Measurements from ENCODE around the gene PDE4D.

Gene PDE4D

DNA sequence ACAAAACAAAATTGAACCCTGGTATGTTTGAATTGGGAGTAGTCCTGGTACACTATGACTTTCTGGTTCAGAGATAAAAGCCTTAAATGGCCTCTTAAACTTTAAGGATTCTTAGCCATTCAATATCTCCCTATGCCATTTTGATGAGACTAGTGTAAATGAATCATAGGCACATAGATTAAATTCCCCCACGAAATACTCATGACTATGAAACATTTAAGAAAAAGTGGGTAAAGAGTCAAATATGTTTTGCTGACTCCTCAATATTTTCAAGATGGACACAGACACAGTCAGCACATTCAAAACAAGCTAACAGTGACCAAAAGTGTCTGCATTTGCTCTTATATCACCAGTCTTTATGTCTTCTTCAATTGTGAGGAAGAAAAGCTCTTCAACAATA lies 278.3 kb downstream of the PDE4D start:
- peak overlapping the region; percentile 74 for H2AFZ ChIP-seq (ENCODE audit: low read length, unreplicated experiment)
- peaks cover 27% of the 10 kb centered on the region for H3K4me1 ChIP-seq (ENCODE audit: control insufficient read depth, insufficient read depth, low read length, unreplicated experiment)
- no peaks in the 10 kb centered on the region for H3K79me2 ChIP-seq (ENCODE audit: control insufficient read depth, insufficient read depth, low read length, unreplicated experiment)
- H3K4me3 ChIP-seq (ENCODE audit: low read depth, low read length): no peak overlapping the region
- H3K36me3 ChIP-seq (ENCODE audit: insufficient read depth, low read length): no peaks in the 10 kb centered on the region
- H3K27ac ChIP-seq (ENCODE audit: low read depth, low read length): peak overlapping the region; percentile 25
- H3K27me3 ChIP-seq (ENCODE audit: insufficient read depth, low read length): no peaks in the 10 kb centered on the region

DNA sequence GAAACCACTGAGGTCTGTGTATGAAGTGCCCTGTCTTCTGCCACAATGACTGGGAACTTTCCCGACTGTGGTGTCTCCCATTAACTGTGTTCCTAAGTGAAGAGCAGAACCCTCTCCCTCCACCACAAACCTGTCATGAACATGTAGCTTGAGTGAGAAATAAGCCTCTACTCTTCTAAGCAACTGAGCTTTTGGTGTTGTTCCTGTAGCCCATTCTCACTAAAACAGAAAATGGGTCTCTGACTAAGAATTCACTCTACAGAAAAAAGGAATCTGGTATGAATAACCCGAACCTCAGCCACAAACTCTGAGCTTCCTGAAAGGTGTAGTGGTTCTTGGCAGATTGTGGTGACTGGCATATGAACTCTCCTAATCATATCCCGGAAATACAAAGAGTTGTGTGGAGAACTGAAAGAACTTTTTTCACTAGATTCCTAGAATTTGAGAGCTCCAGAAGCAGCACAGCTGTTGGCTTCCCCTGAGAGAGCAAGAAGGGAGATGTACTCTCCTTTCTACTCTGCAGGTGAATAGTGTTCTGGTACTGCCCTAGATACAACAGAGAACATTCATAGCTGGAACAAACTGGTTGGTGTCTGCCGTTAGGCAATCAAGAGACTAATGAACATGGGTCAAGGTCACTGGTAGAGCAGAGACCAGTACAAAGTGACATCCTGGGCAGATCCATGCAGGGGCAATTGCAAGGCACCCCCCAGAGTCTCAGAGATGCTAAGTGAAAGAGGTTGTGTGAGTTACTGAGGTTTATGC lies 283.8 kb downstream of the PDE4D start:
- no peaks in the 10 kb centered on the region for H3K79me2 ChIP-seq (ENCODE audit: control insufficient read depth, insufficient read depth, low read length, unreplicated experiment)
- no peak overlapping the region for H2AFZ ChIP-seq (ENCODE audit: low read length, unreplicated experiment)
- no peaks in the 10 kb centered on the region for H3K27me3 ChIP-seq (ENCODE audit: insufficient read depth, low read length)
- H3K27ac ChIP-seq (ENCODE audit: low read depth, low read length): no peak overlapping the region
- no peak overlapping the region for H3K4me3 ChIP-seq (ENCODE audit: low read depth, low read length)
- H3K4me1 ChIP-seq (ENCODE audit: control insufficient read depth, insufficient read depth, low read length, unreplicated experiment): peaks cover 13% of the 10 kb centered on the region
- no peaks in the 10 kb centered on the region for H3K36me3 ChIP-seq (ENCODE audit: insufficient read depth, low read length)

DNA sequence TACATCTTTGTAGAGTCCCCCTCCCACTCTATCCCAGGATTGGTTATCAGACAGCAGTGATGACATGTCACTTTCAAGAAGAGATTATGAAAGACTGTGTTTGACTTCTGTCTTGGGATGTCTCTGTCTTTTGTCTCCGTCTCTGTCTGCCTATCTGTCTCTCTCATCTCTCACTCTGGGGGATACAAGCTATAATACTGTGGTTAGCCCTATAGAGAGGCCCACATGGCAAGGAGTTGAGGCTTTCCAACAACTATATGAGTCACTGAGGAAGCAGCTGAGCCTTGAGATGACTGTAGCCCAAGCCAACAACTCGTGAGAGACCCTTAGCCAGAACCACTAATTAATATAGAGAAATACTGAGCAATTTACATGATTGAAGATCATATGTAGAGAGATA lies 284.8 kb downstream of the PDE4D start:
- H3K79me2 ChIP-seq (ENCODE audit: control insufficient read depth, insufficient read depth, low read length, unreplicated experiment): no peaks in the 10 kb centered on the region
- H3K4me1 ChIP-seq (ENCODE audit: control insufficient read depth, insufficient read depth, low read length, unreplicated experiment): peaks cover 4% of the 10 kb centered on the region
- no peak overlapping the region for H3K4me3 ChIP-seq (ENCODE audit: low read depth, low read length)
- no peaks in the 10 kb centered on the region for H3K27me3 ChIP-seq (ENCODE audit: insufficient read depth, low read length)
- no peak overlapping the region for H3K27ac ChIP-seq (ENCODE audit: low read depth, low read length)
- H2AFZ ChIP-seq (ENCODE audit: low read length, unreplicated experiment): no peak overlapping the region
- H3K36me3 ChIP-seq (ENCODE audit: insufficient read depth, low read length): no peaks in the 10 kb centered on the region

DNA sequence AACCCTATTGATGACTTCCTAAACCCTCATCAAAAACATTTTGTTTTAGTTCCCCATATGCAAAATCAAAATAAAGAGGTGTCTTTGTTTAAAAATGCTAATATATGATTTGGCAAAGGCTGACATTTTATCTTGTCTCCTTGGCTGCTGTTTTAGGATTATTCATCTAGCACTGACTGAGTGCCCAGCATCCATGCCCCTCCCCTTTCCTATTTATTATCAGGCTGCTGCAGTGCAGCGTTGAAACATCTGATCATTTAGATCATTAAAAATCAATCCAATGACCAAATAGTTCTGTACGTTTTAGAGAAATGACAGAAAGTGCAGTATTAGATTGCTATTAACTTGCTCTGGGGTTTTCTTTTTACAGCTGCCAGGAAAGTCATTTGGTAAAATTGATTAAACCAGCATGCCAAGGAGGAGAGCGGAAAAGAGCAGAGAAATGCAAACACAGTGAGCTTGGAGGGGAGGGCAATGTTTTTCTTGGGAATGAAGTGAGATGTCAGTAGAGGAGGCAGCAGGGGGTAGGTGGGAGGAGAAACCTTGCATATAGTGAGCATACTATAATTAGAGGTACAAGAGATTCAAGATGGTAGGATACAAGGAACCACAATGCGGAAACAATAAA lies 286.3 kb downstream of the PDE4D start:
- H2AFZ ChIP-seq (ENCODE audit: low read length, unreplicated experiment): no peak overlapping the region
- no peak overlapping the region for H3K27ac ChIP-seq (ENCODE audit: low read depth, low read length)
- no peak overlapping the region for H3K4me3 ChIP-seq (ENCODE audit: low read depth, low read length)
- H3K36me3 ChIP-seq (ENCODE audit: insufficient read depth, low read length): no peaks in the 10 kb centered on the region
- no peaks in the 10 kb centered on the region for H3K79me2 ChIP-seq (ENCODE audit: control insufficient read depth, insufficient read depth, low read length, unreplicated experiment)
- no peaks in the 10 kb centered on the region for H3K27me3 ChIP-seq (ENCODE audit: insufficient read depth, low read length)
- H3K4me1 ChIP-seq (ENCODE audit: control insufficient read depth, insufficient read depth, low read length, unreplicated experiment): peaks cover 4% of the 10 kb centered on the region

GRCh38 chr5:59605915-59606314 lies 287.6 kb downstream of the PDE4D start:
- no peak overlapping the region for H3K4me3 ChIP-seq (ENCODE audit: low read depth, low read length)
- no peaks in the 10 kb centered on the region for H3K79me2 ChIP-seq (ENCODE audit: control insufficient read depth, insufficient read depth, low read length, unreplicated experiment)
- no peaks in the 10 kb centered on the region for H3K27me3 ChIP-seq (ENCODE audit: insufficient read depth, low read length)
- no peaks in the 10 kb centered on the region for H3K36me3 ChIP-seq (ENCODE audit: insufficient read depth, low read length)
- H2AFZ ChIP-seq (ENCODE audit: low read length, unreplicated experiment): no peak overlapping the region
- H3K4me1 ChIP-seq (ENCODE audit: control insufficient read depth, insufficient read depth, low read length, unreplicated experiment): peaks cover 4% of the 10 kb centered on the region
- H3K27ac ChIP-seq (ENCODE audit: low read depth, low read length): no peak overlapping the region

GRCh38 chr5:59604111-59604510 lies 289.4 kb downstream of the PDE4D start:
- Histone ChIP-seq H2AFZ (ENCODE audit: low read length, unreplicated experiment) (no peak overlapping the region), H3K4me1 (ENCODE audit: control insufficient read depth, insufficient read depth, low read length, unreplicated experiment) (peaks cover 4% of the 10 kb centered on the region), H3K27me3 (ENCODE audit: insufficient read depth, low read length) (no peaks in the 10 kb centered on the region), H3K4me3 (ENCODE audit: low read depth, low read length) (no peak overlapping the region), H3K27ac (ENCODE audit: low read depth, low read length) (no peak overlapping the region), H3K79me2 (ENCODE audit: control insufficient read depth, insufficient read depth, low read length, unreplicated experiment) (no peaks in the 10 kb centered on the region), H3K36me3 (ENCODE audit: insufficient read depth, low read length) (no peaks in the 10 kb centered on the region)

DNA sequence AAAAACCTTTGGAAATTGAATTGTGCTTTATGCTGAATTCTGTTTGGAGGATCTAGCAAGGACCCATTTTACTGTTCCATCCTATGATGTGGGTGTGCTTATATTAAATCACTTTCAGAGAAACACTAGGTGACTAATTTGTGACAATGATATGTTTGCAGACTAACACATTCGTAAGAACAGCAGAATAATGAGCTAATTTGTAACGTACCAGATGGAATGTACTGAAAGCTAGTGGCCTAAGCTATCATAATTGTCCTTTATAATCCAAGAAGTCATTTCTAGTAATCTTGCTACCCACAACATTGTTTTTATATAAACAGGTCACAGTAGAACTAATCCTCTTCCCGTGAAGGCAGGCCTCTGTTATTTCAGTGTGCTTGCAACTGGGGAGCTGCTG lies 292.5 kb downstream of the PDE4D start:
- Histone ChIP-seq H3K4me3 (ENCODE audit: low read depth, low read length) (no peak overlapping the region), H2AFZ (ENCODE audit: low read length, unreplicated experiment) (no peak overlapping the region), H3K27ac (ENCODE audit: low read depth, low read length) (no peak overlapping the region), H3K79me2 (ENCODE audit: control insufficient read depth, insufficient read depth, low read length, unreplicated experiment) (no peaks in the 10 kb centered on the region), H3K27me3 (ENCODE audit: insufficient read depth, low read length) (no peaks in the 10 kb centered on the region), H3K4me1 (ENCODE audit: control insufficient read depth, insufficient read depth, low read length, unreplicated experiment) (peaks cover 9% of the 10 kb centered on the region), H3K36me3 (ENCODE audit: insufficient read depth, low read length) (no peaks in the 10 kb centered on the region)

DNA sequence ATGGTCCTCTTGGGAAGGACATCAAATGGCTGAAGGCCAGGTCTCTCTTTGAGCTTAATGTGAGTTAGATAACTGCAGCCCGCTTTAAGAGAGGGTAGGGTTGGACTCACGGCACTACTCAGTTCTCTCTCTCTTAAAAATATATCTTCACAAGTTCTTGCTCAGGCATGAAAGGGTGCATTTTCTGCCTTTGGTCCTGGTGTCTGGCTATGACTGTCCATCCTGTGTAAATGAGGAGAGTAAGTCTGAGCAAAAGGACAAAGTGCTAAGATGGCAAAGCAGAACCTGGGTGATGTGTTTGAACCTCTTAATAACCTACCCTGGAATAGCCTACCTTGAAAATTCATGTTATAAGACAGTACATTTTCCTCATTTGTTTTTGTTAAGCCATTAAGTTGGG lies 293.4 kb downstream of the PDE4D start:
- Histone ChIP-seq H3K4me1 (ENCODE audit: control insufficient read depth, insufficient read depth, low read length, unreplicated experiment) (peaks cover 9% of the 10 kb centered on the region), H3K4me3 (ENCODE audit: low read depth, low read length) (no peak overlapping the region), H3K27me3 (ENCODE audit: insufficient read depth, low read length) (no peaks in the 10 kb centered on the region), H2AFZ (ENCODE audit: low read length, unreplicated experiment) (no peak overlapping the region), H3K79me2 (ENCODE audit: control insufficient read depth, insufficient read depth, low read length, unreplicated experiment) (no peaks in the 10 kb centered on the region), H3K27ac (ENCODE audit: low read depth, low read length) (no peak overlapping the region), H3K36me3 (ENCODE audit: insufficient read depth, low read length) (no peaks in the 10 kb centered on the region)

- Histone ChIP-seq H3K4me1 (ENCODE audit: control insufficient read depth, insufficient read depth, low read length, unreplicated experiment) (peaks cover 9% of the 10 kb centered on the region), H3K36me3 (ENCODE audit: insufficient read depth, low read length) (no peaks in the 10 kb centered on the region), H3K27ac (ENCODE audit: low read depth, low read length) (no peak overlapping the region), H2AFZ (ENCODE audit: low read length, unreplicated experiment) (no peak overlapping the region), H3K4me3 (ENCODE audit: low read depth, low read length) (no peak overlapping the region), H3K79me2 (ENCODE audit: control insufficient read depth, insufficient read depth, low read length, unreplicated experiment) (no peaks in the 10 kb centered on the region), H3K27me3 (ENCODE audit: insufficient read depth, low read length) (no peaks in the 10 kb centered on the region)
These were observed 293.8 kb downstream of the PDE4D start for GRCh38 chr5:59599729-59600128.

- Histone ChIP-seq H3K36me3 (ENCODE audit: insufficient read depth, low read length) (no peaks in the 10 kb centered on the region), H2AFZ (ENCODE audit: low read length, unreplicated experiment) (peak overlapping the region; percentile 85), H3K27ac (ENCODE audit: low read depth, low read length) (peak overlapping the region; percentile 68), H3K4me3 (ENCODE audit: low read depth, low read length) (peak overlapping the region; percentile 64), H3K79me2 (ENCODE audit: control insufficient read depth, insufficient read depth, low read length, unreplicated experiment) (no peaks in the 10 kb centered on the region), H3K4me1 (ENCODE audit: control insufficient read depth, insufficient read depth, low read length, unreplicated experiment) (peaks cover 9% of the 10 kb centered on the region), H3K27me3 (ENCODE audit: insufficient read depth, low read length) (no peaks in the 10 kb centered on the region)
These were observed 295.0 kb downstream of the PDE4D start for GRCh38 chr5:59598547-59598874.
